Ramos (cell line): Measurements from ENCODE around the gene EXOC2.

ENCODE experiments used
- in situ Hi-C: fragments of 300-500 bp; cut with MboI; formaldehyde crosslinking; loops from one replicate; pipeline ENCODE4 v1.14.3; 2022; ENCODE audit warnings: low sequenced_read_pairs; ENCODE audit not compliant: unreplicated experiment

EXOC2 gene

DNA sequence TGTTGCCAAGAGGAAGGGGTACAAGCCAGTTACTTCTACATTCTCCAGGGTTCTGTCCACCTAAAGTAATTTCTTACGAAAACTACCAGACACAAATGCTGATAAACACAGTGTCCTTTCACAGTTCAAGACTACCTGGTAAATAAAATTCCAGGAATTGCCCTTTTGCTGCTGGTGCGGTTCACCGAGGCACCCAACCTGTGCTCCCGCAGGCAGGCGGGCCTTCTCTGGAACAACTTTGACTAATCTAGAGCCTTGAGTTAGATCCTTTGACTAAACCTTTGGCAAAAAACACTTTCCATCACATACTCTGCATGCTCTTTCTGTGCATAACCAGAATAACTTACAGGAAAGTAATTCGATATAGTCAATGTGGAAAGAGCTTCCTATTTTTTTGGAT, 143.0 kb downstream of the EXOC2 start:
- in situ Hi-C loops, result no loop called here

GRCh38 chr6:548517-548916, 144.4 kb downstream of the EXOC2 start:
- in situ Hi-C loops, result no loop called here

DNA sequence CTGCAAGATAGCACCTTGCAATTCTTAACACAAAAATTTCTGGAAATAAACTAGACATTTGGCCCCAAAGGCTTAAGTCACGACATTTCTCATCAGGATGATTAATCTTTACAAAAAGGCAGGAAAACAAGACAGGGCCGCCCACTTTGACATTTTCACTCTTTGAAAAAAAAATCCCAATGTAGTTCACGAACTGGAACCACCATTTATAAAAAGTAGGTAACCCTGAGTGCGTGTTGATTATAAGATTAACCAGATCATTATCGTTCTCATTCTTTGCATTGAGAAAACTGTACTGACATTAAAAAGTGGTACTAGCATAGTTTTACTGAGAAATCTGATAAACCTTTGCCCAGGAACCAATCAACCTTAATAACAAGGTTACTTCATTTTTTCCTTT, 144.8 kb downstream of the EXOC2 start:
- in situ Hi-C loops, result no loop called here

- in situ Hi-C loops, result no loop called here
These were observed 152.4 kb downstream of the EXOC2 start for GRCh38 chr6:540490-540889.

DNA sequence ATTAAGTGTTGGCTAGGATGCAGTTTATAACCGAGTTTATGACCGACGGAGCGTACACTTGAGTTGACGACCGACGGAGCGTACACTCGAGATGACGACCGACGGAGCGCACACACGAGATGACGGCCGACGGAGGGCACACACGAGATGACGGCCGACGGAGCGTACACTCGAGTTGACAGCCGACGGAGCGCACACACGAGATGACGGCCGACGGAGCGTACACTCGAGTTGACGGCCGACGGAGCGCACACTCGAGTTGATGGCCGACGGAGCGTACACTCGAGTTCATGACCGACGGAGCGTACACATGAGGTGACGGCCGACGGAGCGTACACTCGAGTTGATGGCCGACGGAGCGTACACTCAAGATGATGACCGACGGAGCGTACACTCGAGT, 155.8 kb downstream of the EXOC2 start:
- in situ Hi-C loops, result no loop called here

DNA sequence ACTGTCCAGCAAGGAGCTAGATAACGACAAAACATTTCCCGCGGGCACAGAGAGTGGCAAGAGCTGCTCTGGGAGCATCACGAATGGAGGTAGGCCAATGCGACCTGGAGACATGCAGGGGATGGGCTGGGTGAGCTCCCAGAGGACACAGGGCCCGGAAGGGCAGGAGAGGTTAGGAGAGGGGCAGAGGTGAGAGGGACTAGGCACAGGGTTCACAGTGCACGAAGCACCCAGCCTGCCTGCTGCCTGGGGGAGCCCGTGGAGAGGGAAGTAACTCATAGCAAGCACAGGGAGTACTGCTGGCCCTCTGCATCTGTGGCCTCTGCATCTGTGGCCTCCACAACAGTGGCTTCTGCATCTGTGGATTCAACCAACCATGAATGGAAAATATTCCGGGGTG, 162.5 kb downstream of the EXOC2 start:
- in situ Hi-C loops, result no loop called here

GRCh38 chr6:528989-529388, 163.9 kb downstream of the EXOC2 start:
- in situ Hi-C loops, result no loop called here

GRCh38 chr6:527989-528673, 164.8 kb downstream of the EXOC2 start:
- in situ Hi-C loops, result no loop called here

- in situ Hi-C loops, result no loop called here
These were observed 168.1 kb downstream of the EXOC2 start for GRCh38 chr6:524803-525202.

DNA sequence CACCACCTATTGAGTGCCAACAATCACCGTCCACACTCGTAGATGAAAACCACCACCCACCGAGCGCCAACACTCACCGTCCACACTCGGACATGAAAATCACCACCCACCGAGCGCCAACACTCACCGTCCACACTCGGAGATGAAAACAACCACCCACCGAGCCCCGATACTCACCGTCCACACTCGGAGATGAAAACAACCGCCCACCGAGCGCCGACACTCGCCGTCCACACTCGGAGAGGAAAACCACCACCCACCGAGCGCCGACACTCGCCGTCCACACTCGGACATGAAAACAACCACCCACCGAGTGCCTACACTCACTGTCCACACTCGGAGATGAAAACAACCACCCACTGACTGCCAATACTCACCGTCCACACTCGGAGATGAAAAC, 172.1 kb downstream of the EXOC2 start:
- in situ Hi-C loops, result no loop called here

DNA sequence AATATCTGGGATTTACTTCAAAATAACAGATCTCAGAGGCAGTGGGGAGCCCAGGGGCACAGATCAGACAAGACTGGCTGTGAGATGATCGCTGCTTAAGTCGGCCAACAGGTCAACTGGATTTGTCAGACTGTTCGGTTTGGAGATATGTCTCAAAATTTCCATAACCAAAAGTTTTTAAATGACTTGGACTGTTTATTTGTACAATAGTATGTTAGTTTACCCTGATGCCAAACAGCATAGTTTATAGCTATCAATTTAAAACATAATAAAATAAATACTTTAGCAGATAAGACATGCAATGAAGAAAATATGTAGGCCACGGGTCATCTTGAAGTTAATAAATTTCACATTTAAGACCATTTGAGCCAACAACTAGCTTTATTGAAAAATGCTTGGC, 174.7 kb downstream of the EXOC2 start:
- in situ Hi-C loops, result no loop called here

DNA sequence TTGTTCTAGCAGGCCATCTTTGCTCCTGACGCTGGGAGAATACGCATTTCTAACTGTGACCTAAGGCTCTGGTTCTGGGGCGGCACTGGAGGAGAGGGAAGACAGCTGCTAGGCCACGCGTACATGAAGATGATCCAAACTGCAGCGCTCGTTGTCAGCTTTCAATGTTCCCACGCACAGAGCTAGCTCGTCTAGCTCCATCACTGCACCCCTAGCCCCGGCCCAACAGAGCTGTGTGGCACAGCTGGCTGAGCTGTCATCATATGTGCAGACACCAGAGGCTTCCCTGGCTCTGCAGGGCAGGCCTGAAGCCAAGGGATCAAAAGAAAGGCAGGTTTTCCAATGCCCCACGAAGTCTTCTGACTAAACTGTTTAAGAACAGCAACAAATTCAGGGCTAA, 176.7 kb downstream of the EXOC2 start:
- in situ Hi-C loops, result no loop called here

GRCh38 chr6:515267-515666, 177.7 kb downstream of the EXOC2 start:
- in situ Hi-C loops, result no loop called here

DNA sequence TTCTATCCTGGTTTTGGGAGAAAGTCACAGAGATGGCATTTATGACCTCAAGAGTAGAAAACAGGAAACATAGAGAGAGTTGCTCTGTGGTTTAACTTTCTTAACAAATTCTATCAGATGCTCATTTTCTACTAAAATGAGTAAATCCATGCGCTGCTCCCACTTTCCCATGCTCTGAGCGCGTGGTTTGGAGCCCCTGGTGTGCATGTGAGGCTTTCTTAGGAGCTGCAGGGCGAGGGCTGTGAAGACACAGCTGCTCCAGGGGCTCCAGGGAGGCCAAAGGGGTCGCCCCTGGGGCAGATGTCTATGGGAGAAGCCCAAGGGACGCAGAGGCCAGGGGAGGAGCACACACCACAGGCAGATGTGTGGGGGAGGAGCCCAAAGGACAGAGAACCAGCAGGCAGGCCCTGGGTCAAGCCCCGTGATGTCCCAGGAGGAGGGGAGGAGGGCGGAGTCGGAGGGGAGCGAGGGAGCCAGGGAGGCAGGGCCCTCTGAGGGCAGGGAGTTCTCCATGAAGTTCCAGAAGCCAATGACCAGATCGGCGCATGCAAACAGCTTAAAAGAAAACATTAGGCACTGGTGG, 178.5 kb downstream of the EXOC2 start:
- in situ Hi-C loops, result no loop called here

GRCh38 chr6:513961-514360, 179.0 kb downstream of the EXOC2 start:
- in situ Hi-C loops, result no loop called here

GRCh38 chr6:513058-513457, 179.9 kb downstream of the EXOC2 start:
- in situ Hi-C loops, result no loop called here

DNA sequence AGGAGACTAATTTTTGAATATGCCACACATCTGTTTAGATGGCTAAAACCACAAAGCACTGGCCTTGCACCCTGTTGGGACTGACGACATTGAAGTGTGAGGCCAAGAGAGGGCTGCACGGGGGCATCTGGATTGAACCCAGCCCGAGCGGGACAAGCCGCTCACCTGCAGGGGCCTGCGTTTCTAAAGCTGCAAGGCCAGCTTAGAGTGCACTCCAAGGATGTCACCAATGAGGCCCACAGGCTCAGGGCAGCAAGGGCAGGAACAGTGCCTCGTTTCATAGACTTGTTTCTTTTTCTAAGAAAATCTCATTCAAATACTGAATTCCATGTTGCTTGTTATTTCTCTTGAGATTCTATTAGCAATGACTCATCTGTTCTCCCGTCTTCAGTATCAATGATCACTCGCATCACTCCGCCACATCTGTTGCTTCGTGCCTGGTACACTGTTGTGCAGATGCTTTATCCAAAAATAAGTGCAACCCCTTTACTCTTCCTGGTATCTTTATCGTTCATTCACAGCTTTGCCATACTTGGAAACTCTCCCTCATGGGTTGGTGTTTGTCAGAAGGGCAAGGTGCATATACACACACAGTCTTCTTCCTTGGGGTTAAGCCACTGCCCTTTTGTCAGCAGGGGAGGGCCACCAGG, 181.3 kb downstream of the EXOC2 start:
- in situ Hi-C loops, result no loop called here

- in situ Hi-C loops, result no loop called here
These were observed 183.3 kb downstream of the EXOC2 start for GRCh38 chr6:509676-510075.

GRCh38 chr6:508614-509013, 184.3 kb downstream of the EXOC2 start:
- in situ Hi-C loops, result no loop called here

DNA sequence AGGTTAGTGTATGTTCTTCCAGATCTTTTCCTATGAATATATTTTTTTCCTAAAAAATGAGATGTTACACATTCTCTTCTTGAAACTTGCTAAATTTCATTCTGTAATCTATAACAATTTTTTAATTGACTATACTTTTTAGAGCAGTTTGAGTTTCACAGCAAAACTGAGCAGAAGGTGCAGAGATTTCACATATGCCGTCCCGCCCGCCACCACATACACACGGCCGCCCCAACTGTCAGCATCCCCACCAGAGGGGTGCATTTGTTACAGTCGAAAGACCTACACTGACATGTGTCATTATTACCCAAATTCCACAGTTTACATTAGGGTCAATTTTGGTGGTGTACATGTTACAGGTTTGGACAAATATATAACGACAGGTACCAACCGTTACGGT, 184.9 kb downstream of the EXOC2 start:
- in situ Hi-C loops, result no loop called here

GRCh38 chr6:506920-507622, 185.9 kb downstream of the EXOC2 start:
- in situ Hi-C loops, result no loop called here
